Eye (tissue), 1 donor: Measurements from ENCODE around the gene KRTAP10-12.

Experiments used
- DNase-seq: peaks from one replicate; pipeline ENCODE4 v3.0.0-alpha.2; 2015

The KRTAP10-12 gene

DNA sequence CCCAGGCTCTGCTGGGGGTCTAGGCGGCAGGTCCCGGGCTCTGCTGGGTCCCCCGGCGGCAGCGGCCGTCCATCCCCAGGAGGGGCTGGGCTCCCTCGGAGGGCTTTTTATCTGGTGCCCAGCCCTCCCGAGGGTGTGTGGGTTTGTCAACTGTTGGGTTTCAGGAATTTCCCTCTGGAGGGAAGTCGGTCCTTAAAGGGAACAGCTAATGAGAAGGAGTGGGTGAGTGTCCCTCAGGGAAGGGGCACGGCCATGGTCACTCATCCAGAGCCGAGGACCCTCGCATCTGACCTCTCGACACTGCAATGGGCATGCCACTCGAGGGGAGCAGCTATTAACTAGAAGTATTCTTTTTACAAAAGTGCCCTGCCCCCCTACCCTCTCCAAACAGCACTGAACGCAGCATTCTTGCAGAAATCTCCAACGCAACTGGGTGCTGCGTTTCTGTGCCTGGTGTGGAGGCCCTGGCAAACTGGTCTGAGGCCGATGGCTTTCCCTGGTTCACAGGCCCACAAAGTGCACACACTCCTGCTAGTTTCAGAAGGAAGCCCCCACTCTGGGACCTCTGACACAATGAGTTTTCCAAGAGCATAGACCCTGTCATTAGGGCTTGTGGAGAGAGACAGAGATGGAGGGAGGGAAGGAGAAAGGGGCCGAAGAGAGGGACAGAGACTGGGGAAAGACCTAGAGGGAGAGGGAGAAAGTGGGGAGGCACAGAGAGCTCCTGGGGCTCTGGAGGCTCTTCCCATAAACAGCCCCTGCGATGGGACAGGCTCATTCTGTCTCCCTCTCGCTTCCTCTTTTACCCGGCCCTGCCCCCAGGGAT, 15.4 kb downstream of the KRTAP10-12 start:
- no peak for DNase-seq

DNA sequence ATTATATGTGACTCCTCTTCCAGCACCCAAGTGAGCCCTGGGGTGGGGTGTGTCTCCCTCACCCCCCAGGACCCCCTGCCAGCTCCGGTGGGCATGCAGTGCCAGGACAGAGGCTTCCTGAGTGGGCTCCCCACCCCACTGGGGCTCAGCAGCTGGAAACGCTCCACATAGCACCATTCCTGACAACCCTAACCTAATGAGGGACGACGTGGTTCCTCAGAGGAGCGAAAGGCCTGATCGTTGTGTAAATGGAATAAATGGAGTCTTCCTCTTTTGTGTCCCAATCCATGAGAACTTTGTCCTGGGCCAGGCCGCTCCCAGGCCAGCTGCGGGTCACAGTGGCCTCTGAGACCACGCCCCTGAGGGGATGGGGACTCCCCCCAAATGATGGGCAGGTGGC, 16.2 kb downstream of the KRTAP10-12 start:
- DNase-seq, result no peak

DNA sequence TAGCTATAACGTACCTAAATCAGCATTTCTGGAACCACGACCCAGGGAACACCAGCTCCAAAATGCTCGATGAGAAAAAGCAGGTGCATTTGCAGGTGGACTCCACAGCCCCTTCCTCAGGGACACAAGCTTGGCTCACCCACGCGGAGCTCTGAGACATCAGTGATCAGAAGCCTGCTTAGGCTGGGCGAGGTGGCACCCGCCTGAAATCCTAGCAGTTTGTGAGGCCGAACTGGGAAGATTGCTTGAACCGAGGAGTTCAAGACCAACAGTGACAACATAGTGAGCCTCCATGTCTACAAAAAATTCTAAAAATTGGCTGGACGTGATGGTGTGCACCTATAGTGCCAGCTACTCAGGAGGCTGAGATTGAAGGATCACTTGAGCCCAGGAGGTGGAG, 16.9 kb downstream of the KRTAP10-12 start:
- DNase-seq, result no peak

- no peak for DNase-seq
These were observed 17.9 kb downstream of the KRTAP10-12 start for GRCh38 chr21:44714905-44715304.

GRCh38 chr21:44716984-44717383, 20.0 kb downstream of the KRTAP10-12 start:
- no peak for DNase-seq

DNA sequence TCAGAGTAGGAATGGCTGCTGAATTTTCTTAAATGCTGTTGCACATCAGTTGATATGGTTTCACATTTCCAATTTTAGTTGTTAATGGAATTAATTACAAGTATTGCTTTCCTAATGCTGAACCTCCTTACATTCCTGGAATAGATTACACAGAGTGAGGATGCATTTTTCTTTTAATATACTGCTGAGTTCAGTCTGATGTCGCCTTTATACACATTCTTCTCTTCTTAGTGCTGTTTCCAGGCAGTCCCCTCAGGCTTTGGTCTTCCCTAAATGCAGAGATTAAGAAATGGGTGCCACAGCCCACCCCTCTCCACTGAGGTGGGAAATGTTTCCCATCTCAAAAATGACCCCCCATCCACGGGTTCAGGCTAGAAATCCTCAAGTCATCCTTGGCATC, 21.1 kb downstream of the KRTAP10-12 start:
- DNase-seq, result no peak

DNA sequence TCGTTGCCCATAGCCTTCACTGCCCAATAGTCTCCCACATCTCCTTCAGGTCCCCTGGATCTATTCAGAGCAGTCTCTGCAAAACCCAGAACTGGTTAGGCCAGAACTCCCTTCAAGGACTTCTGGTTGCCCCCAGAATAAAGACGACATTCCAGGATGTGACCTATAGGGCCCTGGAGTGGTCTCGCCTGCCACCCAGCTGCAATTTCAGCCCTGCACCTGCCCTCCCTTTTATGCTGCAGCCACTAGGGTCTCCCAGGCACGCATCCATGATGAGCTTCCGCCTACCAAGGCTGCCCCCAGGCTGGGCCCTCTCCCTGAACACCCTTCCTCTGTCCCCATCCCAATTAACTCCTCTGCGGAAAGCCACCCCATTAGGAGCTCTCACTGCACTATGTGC, 21.6 kb downstream of the KRTAP10-12 start:
- DNase-seq, result no peak

DNA sequence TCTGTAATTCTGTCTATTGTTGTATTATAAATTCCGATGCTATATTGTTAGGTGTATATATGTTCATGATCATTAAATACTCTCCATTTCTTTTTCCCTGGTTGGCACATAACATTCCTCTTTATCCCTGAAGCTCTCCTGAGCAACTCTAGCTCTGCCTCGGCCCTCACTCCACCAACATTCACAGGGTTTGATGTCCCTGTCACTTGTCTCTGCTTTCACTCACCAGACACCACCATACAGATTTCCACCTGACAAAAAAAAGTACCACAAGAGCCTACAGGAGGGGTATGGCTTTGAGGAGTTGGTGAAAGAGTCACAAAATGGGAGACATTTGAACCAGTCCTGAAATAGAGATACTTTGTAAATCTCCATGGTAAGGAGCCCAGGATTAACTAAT, 23.2 kb downstream of the KRTAP10-12 start:
- no peak for DNase-seq

- no peak for DNase-seq
These were observed 25.8 kb downstream of the KRTAP10-12 start for GRCh38 chr21:44722731-44723130.

- peak; percentile 83 for DNase-seq
These were observed 26.5 kb downstream of the KRTAP10-12 start for GRCh38 chr21:44723177-44724131.

GRCh38 chr21:44724196-44724595, 27.2 kb downstream of the KRTAP10-12 start:
- DNase-seq, result no peak

DNA sequence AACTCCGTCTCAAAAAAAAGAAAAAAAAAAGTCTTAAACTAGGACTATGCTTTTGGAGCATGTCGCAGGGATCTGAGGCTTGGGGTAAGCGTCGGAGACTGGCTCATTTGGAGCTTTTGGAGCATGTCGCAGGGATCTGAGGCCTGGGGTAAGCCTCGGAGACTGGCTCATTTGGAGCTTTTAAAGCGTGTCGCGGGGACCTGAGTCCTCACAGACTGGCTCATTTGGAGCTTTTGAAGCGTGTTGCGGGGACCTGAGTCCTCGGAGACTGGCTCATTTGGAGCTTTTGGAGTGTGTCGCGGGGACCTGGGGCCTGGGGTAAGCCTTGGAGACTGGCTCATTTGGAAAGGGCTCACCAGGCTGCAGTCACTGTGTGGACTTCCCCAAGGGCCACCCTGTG, 28.0 kb downstream of the KRTAP10-12 start:
- no peak for DNase-seq

DNA sequence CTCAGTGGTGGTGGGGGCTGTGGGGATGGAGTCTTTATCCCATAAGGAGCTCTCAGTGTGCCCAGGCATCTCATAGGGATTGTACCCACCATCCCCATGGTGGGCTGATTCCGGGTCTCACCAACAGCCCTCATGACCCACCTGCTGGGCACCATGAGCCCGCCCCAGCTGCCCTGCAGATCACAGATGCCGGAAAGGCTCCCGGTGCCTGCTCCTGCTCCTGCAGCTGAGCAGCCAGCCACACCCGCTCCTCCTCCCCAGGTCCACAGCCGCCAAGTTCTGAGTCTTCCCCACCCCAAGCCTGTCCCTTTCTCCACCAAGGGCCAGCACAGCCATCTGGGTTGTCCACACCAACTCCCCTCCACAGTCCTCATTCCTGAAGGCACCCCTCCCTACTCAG, 29.9 kb downstream of the KRTAP10-12 start:
- DNase-seq, result no peak

DNA sequence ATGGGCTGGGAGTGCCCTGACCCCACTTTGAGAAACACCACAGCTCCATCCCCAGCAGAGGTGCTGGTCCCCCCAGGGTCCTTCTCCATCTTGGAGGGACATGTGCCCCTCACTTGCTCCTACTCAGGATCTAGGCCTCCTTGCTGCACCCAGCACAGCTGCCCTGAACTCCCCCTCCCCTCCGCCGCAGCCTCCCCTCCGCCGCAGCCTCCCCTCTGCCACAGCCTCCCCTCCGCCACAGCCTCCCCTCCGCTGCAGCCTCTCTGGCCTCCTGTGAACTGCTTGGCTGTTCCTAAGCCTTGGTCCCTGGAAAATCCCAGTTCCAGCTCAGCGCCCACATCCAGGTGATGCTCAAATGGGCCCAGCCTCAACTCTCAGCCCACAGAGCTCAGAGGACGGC, 30.3 kb downstream of the KRTAP10-12 start:
- DNase-seq, result no peak

DNA sequence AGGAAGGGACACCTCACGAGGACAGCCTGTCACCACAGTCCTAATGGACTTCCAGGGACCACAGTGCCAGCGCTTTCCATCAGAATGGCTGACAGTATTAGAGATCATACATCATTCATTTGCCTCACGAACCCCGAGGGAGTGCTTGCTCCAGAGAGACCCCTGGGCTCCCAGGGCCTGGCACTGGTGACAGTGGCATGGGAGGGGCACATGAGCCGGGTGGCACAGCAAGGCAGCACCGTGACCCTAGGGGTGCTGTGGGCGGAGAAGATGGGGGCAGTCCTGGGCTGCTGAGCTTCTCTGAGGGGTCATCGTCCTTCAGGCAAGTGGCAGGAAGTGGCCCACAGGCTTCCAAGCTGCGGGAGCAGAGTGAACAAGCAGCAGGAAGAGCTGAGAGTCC, 30.8 kb downstream of the KRTAP10-12 start:
- DNase-seq, result no peak

- DNase-seq, result no peak
These were observed 31.7 kb downstream of the KRTAP10-12 start for GRCh38 chr21:44728716-44729115.

- DNase-seq, result no peak
These were observed 32.5 kb downstream of the KRTAP10-12 start for GRCh38 chr21:44729336-44730027.

- DNase-seq, result no peak
These were observed 33.0 kb downstream of the KRTAP10-12 start for GRCh38 chr21:44730028-44730395.

- DNase-seq, result no peak
These were observed 34.1 kb downstream of the KRTAP10-12 start for GRCh38 chr21:44730951-44731579.

- no peak for DNase-seq
These were observed 35.3 kb downstream of the KRTAP10-12 start for GRCh38 chr21:44732263-44732662.

DNA sequence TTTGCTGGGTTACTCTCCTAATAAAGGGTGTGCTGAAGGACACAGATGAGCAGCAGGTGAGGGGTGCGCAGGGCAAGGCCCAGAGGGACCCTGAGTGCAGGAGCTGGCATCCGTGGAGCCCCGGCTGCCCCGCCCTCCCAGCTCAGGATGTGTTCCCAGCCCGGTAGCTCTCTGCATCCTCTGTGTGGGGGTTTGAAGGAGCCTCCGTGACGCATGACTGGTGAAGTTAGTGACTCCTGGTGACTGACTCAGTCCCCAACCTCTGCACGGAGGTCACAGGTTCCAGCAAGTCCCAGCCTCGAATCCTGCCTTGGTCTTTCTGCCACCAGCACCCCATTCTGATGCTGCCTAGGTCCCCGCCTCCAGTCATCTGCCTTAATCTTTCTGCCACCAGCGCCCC, 36.0 kb downstream of the KRTAP10-12 start:
- DNase-seq, result no peak

DNA sequence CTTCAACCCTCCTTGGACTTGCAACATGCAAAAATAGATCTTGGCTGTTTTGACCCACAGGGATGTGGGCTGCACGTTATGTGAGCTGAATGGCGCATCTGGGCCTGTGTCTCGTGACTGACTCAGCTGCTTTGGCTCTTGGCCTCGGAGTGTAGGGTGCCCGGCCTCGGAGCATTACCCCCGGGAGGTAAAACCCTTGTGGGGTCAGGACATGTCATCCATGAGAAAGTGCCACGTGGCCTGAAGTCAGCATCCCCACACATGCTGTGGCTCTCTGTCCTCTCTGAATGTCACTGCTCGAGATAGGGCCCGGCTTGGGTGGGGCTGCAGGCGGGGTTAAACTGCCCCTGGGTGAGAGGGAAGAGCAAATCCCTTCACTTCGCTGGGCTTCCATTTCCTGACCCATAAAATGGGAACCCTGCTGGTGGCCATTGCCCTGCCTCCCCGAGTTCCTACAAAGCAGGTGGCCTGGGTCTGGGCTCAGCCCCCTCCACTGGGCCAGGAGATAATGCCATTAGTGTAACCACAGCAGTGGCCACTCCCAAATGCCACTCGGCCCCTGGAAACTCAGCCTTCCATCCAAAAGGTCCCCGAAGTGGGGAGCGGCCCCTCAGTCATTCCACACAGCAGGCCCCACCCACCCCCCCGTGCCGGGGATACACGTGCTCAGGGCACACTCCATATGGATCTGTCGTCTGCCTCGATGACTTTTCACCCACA, 37.2 kb downstream of the KRTAP10-12 start:
- DNase-seq, result no peak
